Measurements from ENCODE around the gene CGREF1. TPM values are rescaled to one million over a fixed set of nuclear protein-coding genes. Genes with fewer than 3 reads are reported as not detected.

Gene CGREF1
- total RNA-seq, 1 experiment from 2014 or later: 5.0 TPM

DNA sequence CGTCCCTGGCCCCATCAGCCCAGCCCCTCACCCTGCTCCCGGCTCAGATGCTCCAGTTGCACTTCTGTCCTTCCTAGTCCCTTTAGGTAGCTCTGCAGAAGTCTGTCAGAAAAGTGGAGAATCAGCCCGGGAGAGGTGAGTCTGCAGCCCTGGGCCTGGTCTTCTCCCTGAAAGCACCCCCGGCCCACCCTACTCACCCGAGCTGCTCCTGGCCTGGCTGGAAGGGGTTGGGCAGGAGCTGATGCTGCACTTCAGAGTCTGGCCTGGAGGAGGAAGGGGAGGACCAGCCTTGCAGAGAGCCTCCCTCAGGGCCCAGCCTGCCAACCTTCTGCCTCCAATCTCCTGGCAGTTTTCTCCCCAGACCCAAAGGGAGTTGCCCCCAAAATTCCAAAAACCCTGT is 16.6 kb downstream of the CGREF1 start:
- intact Hi-C loops (cut with micrococcal nuclease; ENCODE audit: unreplicated experiment): no loop called here
- H3K4me1 ChIP-seq: no peaks in the 10 kb centered on the region
- no peaks in the 10 kb centered on the region for H3K36me3 ChIP-seq (ENCODE audit: control insufficient read depth, insufficient read depth, low read length)
- no peaks in the 10 kb centered on the region for H3K4me1 Mint-ChIP-seq (ENCODE audit: low read depth, unreplicated experiment)
- TF ChIP-seq, protein P1, sequence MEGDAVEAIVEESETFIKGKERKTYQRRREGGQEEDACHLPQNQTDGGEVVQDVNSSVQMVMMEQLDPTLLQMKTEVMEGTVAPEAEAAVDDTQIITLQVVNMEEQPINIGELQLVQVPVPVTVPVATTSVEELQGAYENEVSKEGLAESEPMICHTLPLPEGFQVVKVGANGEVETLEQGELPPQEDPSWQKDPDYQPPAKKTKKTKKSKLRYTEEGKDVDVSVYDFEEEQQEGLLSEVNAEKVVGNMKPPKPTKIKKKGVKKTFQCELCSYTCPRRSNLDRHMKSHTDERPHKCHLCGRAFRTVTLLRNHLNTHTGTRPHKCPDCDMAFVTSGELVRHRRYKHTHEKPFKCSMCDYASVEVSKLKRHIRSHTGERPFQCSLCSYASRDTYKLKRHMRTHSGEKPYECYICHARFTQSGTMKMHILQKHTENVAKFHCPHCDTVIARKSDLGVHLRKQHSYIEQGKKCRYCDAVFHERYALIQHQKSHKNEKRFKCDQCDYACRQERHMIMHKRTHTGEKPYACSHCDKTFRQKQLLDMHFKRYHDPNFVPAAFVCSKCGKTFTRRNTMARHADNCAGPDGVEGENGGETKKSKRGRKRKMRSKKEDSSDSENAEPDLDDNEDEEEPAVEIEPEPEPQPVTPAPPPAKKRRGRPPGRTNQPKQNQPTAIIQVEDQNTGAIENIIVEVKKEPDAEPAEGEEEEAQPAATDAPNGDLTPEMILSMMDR (IDR thresholded peaks at IDR 0.05; ENCODE audit: insufficient read depth in 1 of 2, low read depth in 1 of 2, low read length in 1 of 2, severe bottlenecking in 1 of 2, unreplicated experiment in 1 of 2): no peak
- no peaks in the 10 kb centered on the region for H3K27me3 Mint-ChIP-seq (ENCODE audit: insufficient read depth, unreplicated experiment)
- ChIA-PET POLR2A (no interaction called here), CTCF (interaction anchor here (1.8 kb wide), 1 partner anchor 89 kb away, joined by 7 read pairs; no protein-coding TSS in a partner anchor)
- H3K27me3 ChIP-seq (replicated peaks; ENCODE audit: control insufficient read depth, insufficient read depth, low read length): no peaks in the 10 kb centered on the region
- H3K9me3 ChIP-seq: no peaks in the 10 kb centered on the region
- no TSS peak for BruUV-seq (replicated peaks)
- no peak for DNase-seq
- H3K4me3 ChIP-seq (ENCODE audit: low read depth, low read length): no peak overlapping the region
- no peaks in the 10 kb centered on the region for H3K9me3 Mint-ChIP-seq (ENCODE audit: unreplicated experiment)
- no peak overlapping the region for H3K27ac Mint-ChIP-seq (ENCODE audit: unreplicated experiment)
- no peaks in the 10 kb centered on the region for H3K36me3 Mint-ChIP-seq (ENCODE audit: insufficient read depth, unreplicated experiment)
- no peak overlapping the region for H3K4me3 Mint-ChIP-seq (ENCODE audit: unreplicated experiment)

DNA sequence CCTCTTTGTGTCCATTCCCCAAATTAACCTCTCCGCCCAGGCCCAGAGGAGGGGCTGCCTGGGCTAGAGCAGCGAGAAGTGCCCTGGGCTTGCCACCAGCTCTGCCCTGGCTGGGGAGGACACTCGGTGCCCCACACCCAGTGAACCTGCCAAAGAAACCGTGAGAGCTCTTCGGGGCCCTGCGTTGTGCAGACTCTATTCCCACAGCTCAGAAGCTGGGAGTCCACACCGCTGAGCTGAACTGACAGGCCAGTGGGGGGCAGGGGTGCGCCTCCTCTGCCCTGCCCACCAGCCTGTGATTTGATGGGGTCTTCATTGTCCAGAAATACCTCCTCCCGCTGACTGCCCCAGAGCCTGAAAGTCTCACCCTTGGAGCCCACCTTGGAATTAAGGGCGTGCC is 18.9 kb downstream of the CGREF1 start:
- H3K27me3 ChIP-seq (replicated peaks; ENCODE audit: control insufficient read depth, insufficient read depth, low read length): no peaks in the 10 kb centered on the region
- H3K4me3 ChIP-seq (ENCODE audit: low read depth, low read length): no peak overlapping the region
- Mint-ChIP-seq H3K27ac (ENCODE audit: unreplicated experiment) (no peak overlapping the region), H3K9me3 (ENCODE audit: unreplicated experiment) (no peaks in the 10 kb centered on the region), H3K4me1 (ENCODE audit: low read depth, unreplicated experiment) (no peaks in the 10 kb centered on the region), H3K36me3 (ENCODE audit: insufficient read depth, unreplicated experiment) (no peaks in the 10 kb centered on the region), H3K27me3 (ENCODE audit: insufficient read depth, unreplicated experiment) (no peaks in the 10 kb centered on the region), H3K4me3 (ENCODE audit: unreplicated experiment) (no peak overlapping the region)
- H3K36me3 ChIP-seq (ENCODE audit: control insufficient read depth, insufficient read depth, low read length): no peaks in the 10 kb centered on the region
- DNase-seq: no peak
- ChIA-PET CTCF (interaction anchor here (1.0 to 5.6 kb wide), 4 partner anchors 11 to 91 kb away, joined by 3 to 43 read pairs (median 4); no protein-coding TSS in a partner anchor), POLR2A (no interaction called here)
- TF ChIP-seq, protein P1 (IDR thresholded peaks at IDR 0.05; ENCODE audit: insufficient read depth in 1 of 2, low read depth in 1 of 2, low read length in 1 of 2, severe bottlenecking in 1 of 2, unreplicated experiment in 1 of 2): no peak
- BruUV-seq (replicated peaks): no TSS peak
- intact Hi-C loops (cut with micrococcal nuclease; ENCODE audit: unreplicated experiment): no loop called here
- peaks cover 7% of the 10 kb centered on the region for H3K4me1 ChIP-seq
- H3K9me3 ChIP-seq: no peaks in the 10 kb centered on the region

DNA sequence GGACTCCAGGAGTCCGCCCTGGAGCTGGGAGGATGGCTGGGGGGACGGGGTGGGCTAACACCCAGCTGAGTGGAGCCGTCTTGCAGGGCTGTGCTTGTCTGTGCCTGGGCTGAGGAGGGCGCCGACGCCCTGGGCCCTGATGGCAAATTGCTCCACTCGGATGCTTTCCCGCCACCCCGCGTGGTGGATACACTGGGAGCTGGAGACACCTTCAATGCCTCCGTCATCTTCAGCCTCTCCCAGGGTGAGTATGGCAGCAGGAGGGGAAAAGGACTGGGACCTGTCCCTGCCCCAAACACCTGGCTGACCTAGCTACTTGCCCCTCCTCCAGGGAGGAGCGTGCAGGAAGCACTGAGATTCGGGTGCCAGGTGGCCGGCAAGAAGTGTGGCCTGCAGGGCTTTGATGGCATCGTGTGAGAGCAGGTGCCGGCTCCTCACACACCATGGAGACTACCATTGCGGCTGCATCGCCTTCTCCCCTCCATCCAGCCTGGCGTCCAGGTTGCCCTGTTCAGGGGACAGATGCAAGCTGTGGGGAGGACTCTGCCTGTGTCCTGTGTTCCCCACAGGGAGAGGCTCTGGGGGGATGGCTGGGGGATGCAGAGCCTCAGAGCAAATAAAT is 19.5 kb downstream of the CGREF1 start:
- ChIA-PET CTCF (interaction anchor here (0.7 to 5.6 kb wide), 5 partner anchors 12 to 203 kb away, joined by 3 to 43 read pairs (median 4); no protein-coding TSS in a partner anchor), POLR2A (interaction anchor here (0.5 kb wide), 1 partner anchor 95 kb away, joined by 3 read pairs; no protein-coding TSS in a partner anchor)
- H3K27ac Mint-ChIP-seq (ENCODE audit: unreplicated experiment): no peak overlapping the region
- peaks cover under 1% of the 10 kb centered on the region for H3K4me1 Mint-ChIP-seq (ENCODE audit: low read depth, unreplicated experiment)
- H3K36me3 Mint-ChIP-seq (ENCODE audit: insufficient read depth, unreplicated experiment): no peaks in the 10 kb centered on the region
- Histone ChIP-seq H3K4me1 (peaks cover 7% of the 10 kb centered on the region), H3K4me3 (ENCODE audit: low read depth, low read length) (no peak overlapping the region), H3K27me3 (replicated peaks; ENCODE audit: control insufficient read depth, insufficient read depth, low read length) (no peaks in the 10 kb centered on the region), H3K36me3 (ENCODE audit: control insufficient read depth, insufficient read depth, low read length) (no peaks in the 10 kb centered on the region), H3K9me3 (no peaks in the 10 kb centered on the region)
- intact Hi-C loops (cut with micrococcal nuclease; ENCODE audit: unreplicated experiment): loop anchor here (2.0 to 10.0 kb wide), 3 partner anchors 35 to 185 kb away; partner anchors contain the start of genes ATRAID, PREB, SLC5A6 and TRIM54
- H3K4me3 Mint-ChIP-seq (ENCODE audit: unreplicated experiment): no peak overlapping the region
- TF ChIP-seq, protein P1 (IDR thresholded peaks at IDR 0.05; ENCODE audit: insufficient read depth in 1 of 2, low read depth in 1 of 2, low read length in 1 of 2, severe bottlenecking in 1 of 2, unreplicated experiment in 1 of 2): no peak
- BruUV-seq (replicated peaks): no TSS peak
- DNase-seq: no peak
- no peaks in the 10 kb centered on the region for H3K9me3 Mint-ChIP-seq (ENCODE audit: unreplicated experiment)
- no peaks in the 10 kb centered on the region for H3K27me3 Mint-ChIP-seq (ENCODE audit: insufficient read depth, unreplicated experiment)
